CD14-positive monocyte (primary cell): Measurements from ENCODE around the gene PARL. TPM values are rescaled to one million over a fixed set of nuclear protein-coding genes. Genes with fewer than 3 reads are reported as not detected.

Experiments
- DNase-seq, 3 donors: peaks; one replicate each; pipeline ENCODE4 v3.0.0-alpha.2; 2011 to 2022
- H2AFZ ChIP-seq: 2 replicates; pipeline ENCODE4 v1.6.0; 2012; ENCODE audit warnings: mild to moderate bottlenecking, low read depth, low read length, inconsistent platforms; ENCODE audit not compliant: insufficient read depth, poor library complexity, severe bottlenecking
- H3K27ac ChIP-seq, 2 donors: 1 replicate in 1 of 2; 2 replicates in 1 of 2; pipeline ENCODE4 v1.5.1; 2012 to 2013; ENCODE audit warnings: low read length in 2 of 2, control low read depth in 1 of 2, inconsistent platforms in 1 of 2, low read depth in 1 of 2, mild to moderate bottlenecking in 1 of 2
- H3K27me3 ChIP-seq, 2 donors: one replicate each; pipeline versions ENCODE4 v1.6.0 to v1.6.1; 2011 to 2013; ENCODE audit warnings: low read length in 2 of 2; ENCODE audit not compliant: control insufficient read depth in 2 of 2, insufficient read depth in 2 of 2
- H3K36me3 ChIP-seq, 2 donors: replicated peaks in 1 of 2; 1 replicate in 1 of 2; 2 replicates in 1 of 2; pipeline versions ENCODE4 v1.5.1 to v1.6.1; 2012 to 2013; ENCODE audit warnings: low read length in 2 of 2, control low read depth in 1 of 2, inconsistent platforms in 1 of 2, mild to moderate bottlenecking in 1 of 2; ENCODE audit not compliant: insufficient read depth in 2 of 2, control insufficient read depth in 1 of 2
- H3K4me1 ChIP-seq, 2 donors: 1 replicate in 1 of 2; 2 replicates in 1 of 2; pipeline versions ENCODE4 v1.5.1 to v1.6.1; 2012 to 2013; ENCODE audit warnings: low read length in 2 of 2, control low read depth in 1 of 2, inconsistent platforms in 1 of 2, mild to moderate bottlenecking in 1 of 2, moderate library complexity in 1 of 2; ENCODE audit not compliant: insufficient read depth in 2 of 2, control insufficient read depth in 1 of 2
- H3K4me2 ChIP-seq: replicated peaks from 2 replicates; pipeline ENCODE3; 2012; ENCODE audit warnings: low read length, moderate library complexity, mild to moderate bottlenecking; ENCODE audit not compliant: poor library complexity, severe bottlenecking; ENCODE audit errors: extremely low read depth
- H3K4me3 ChIP-seq, 3 experiments: fragments of 200-600 bp in 1 of 3; sonication (generic) in 1 of 3; replicated peaks in 1 of 3; 1 replicate in 2 of 3; 2 replicates in 1 of 3; pipeline ENCODE4 v1.5.1; 2011 to 2013; ENCODE audit warnings: low read length in 3 of 3, mild to moderate bottlenecking in 3 of 3, control low read depth in 2 of 3, low read depth in 2 of 3, inconsistent platforms in 1 of 3, moderate library complexity in 1 of 3
- H3K79me2 ChIP-seq: 2 replicates; pipeline ENCODE4 v1.6.0; 2012; ENCODE audit warnings: mild to moderate bottlenecking, control low read depth, inconsistent platforms, low read length, moderate library complexity; ENCODE audit not compliant: insufficient read depth
- H3K9ac ChIP-seq: 2 replicates; pipeline ENCODE4 v1.6.0; 2017; ENCODE audit warnings: low read length, mild to moderate bottlenecking; ENCODE audit not compliant: insufficient read depth, poor library complexity, severe bottlenecking
- H3K9me3 ChIP-seq, 2 donors: replicated peaks in 1 of 2; 1 replicate in 1 of 2; 2 replicates in 1 of 2; pipeline versions ENCODE4 v1.5.1 to v1.6.1; 2012 to 2013; ENCODE audit warnings: low read length in 2 of 2, control low read depth in 1 of 2; ENCODE audit not compliant: control insufficient read depth in 1 of 2, insufficient read depth in 1 of 2
- H4K20me1 ChIP-seq: 2 replicates; pipeline ENCODE4 v1.6.0; 2012; ENCODE audit warnings: mild to moderate bottlenecking, low read length, control low read depth, moderate library complexity; ENCODE audit not compliant: insufficient read depth
- H3K27ac Mint-ChIP-seq, 7 donors: one replicate each; pipeline ENCODE4 v1.8.0; 2020; ENCODE audit warnings: mild to moderate bottlenecking in 7 of 7, mixed read lengths in 7 of 7, moderate library complexity in 6 of 7, inconsistent platforms in 2 of 7
- H3K27me3 Mint-ChIP-seq, 3 donors: one replicate each; pipeline ENCODE4 v1.8.0; 2021 to 2022; ENCODE audit warnings: low read depth in 3 of 3, mild to moderate bottlenecking in 3 of 3, mixed read lengths in 3 of 3, moderate library complexity in 3 of 3, inconsistent platforms in 1 of 3
- H3K36me3 Mint-ChIP-seq, 2 donors: one replicate each; pipeline ENCODE4 v1.8.0; 2020; ENCODE audit warnings: mixed read lengths in 2 of 2, inconsistent platforms in 1 of 2, mild to moderate bottlenecking in 1 of 2
- H3K4me1 Mint-ChIP-seq: one replicate; pipeline ENCODE4 v1.8.0; 2020; ENCODE audit warnings: mild to moderate bottlenecking, mixed read lengths
- H3K4me3 Mint-ChIP-seq, 2 donors: one replicate each; pipeline ENCODE4 v1.8.0; 2020; ENCODE audit warnings: mild to moderate bottlenecking in 2 of 2, mixed read lengths in 2 of 2, moderate library complexity in 1 of 2
- H3K9me3 Mint-ChIP-seq, 7 donors: one replicate each; pipeline ENCODE4 v1.8.0; 2020 to 2022; ENCODE audit warnings: mixed read lengths in 7 of 7, mild to moderate bottlenecking in 6 of 7, moderate library complexity in 6 of 7, inconsistent platforms in 2 of 7
- WGBS: methylation state at CpG from one replicate; pipeline ENCODE4 v1.1.5; 2013; ENCODE audit warnings: missing lambda C conversion rate; ENCODE audit not compliant: insufficient coverage; 5-methylcytosine and 5-hydroxymethylcytosine counted together
- intact Hi-C, 2 donors: fragments of 100-400 bp; cut with micrococcal nuclease; formaldehyde crosslinking; loops; one replicate each; pipeline versions ENCODE4 v1.15.0 to v1.15.1; 2023
- polyA plus RNA-seq, 3 donors: library from polyadenylated mRNA; depleted of rRNA in 1 of 3; unstranded in 2 of 3; stranded (reverse) in 1 of 3; fragments of 300-500 nt in 2 of 3; fragments of >200 nt in 1 of 3; fragmentation: Illumina TruSeq in 2 of 3; gene quantifications; 1 replicate in 2 of 3; 2 replicates in 1 of 3; pipeline ENCODE4 v1.2.3, GENCODE V29; 2012 to 2021
- TF ChIP-seq, protein P1 (sequence below): fragments of 200-600 bp; IDR thresholded peaks from one replicate; pipeline ENCODE4 v1.8.0; 2022; ENCODE audit warnings: antibody characterized with exemption, mild to moderate bottlenecking

PARL gene
- polyA plus RNA-seq, 3 donors = 65.6 to 196 (median 155) TPM

DNA sequence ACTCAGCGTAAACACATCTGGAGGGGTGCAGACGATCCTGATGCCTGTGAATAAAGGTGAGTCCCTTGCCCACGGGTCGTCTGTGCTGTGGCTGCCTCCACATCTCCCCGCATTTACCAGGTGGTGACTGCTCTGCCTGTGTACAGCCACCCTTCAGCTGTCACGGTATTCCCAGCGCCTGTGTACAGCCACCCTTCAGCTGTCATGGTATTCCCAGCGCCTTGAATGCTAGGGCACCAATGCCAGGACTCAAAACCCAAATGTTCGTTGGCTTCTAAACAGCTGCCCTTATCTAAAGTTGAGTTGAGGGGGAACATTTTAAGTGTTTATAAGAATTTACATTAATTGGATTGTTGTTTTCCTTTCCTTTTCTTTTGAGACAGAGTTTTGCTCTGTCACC lies 86.7 kb downstream of the PARL start:
- peak overlapping the region in 1 of 2 donors; percentile 31 for H3K27ac ChIP-seq
- 99% methylated on average over 8 of the region's 9 CpGs for WGBS
- no peak overlapping the region for H3K4me3 ChIP-seq
- peaks cover 68 to 95% of the 10 kb centered on the region in 2 donors for H3K36me3 Mint-ChIP-seq
- H3K27me3 ChIP-seq = no peaks in the 10 kb centered on the region
- no peak overlapping the region for H2AFZ ChIP-seq
- H3K79me2 ChIP-seq = no peaks in the 10 kb centered on the region
- no peak overlapping the region for H3K9ac ChIP-seq
- intact Hi-C loops = no loop called here
- peaks cover 4% of the 10 kb centered on the region for H4K20me1 ChIP-seq
- peak overlapping the region in 2 of 7 donors; percentile 8 to 67 for H3K27ac Mint-ChIP-seq
- H3K4me1 Mint-ChIP-seq = no peaks in the 10 kb centered on the region
- no peak for DNase-seq
- no peaks in the 10 kb centered on the region for H3K9me3 Mint-ChIP-seq
- H3K4me1 ChIP-seq = no peaks in the 10 kb centered on the region
- H3K4me2 ChIP-seq = no peak overlapping the region
- no peak overlapping the region for H3K4me3 Mint-ChIP-seq
- H3K36me3 ChIP-seq = peaks cover 75 to 82% of the 10 kb centered on the region in 2 donors
- H3K27me3 Mint-ChIP-seq = no peaks in the 10 kb centered on the region
- TF ChIP-seq, protein P1, sequence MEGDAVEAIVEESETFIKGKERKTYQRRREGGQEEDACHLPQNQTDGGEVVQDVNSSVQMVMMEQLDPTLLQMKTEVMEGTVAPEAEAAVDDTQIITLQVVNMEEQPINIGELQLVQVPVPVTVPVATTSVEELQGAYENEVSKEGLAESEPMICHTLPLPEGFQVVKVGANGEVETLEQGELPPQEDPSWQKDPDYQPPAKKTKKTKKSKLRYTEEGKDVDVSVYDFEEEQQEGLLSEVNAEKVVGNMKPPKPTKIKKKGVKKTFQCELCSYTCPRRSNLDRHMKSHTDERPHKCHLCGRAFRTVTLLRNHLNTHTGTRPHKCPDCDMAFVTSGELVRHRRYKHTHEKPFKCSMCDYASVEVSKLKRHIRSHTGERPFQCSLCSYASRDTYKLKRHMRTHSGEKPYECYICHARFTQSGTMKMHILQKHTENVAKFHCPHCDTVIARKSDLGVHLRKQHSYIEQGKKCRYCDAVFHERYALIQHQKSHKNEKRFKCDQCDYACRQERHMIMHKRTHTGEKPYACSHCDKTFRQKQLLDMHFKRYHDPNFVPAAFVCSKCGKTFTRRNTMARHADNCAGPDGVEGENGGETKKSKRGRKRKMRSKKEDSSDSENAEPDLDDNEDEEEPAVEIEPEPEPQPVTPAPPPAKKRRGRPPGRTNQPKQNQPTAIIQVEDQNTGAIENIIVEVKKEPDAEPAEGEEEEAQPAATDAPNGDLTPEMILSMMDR = no peak
- H3K9me3 ChIP-seq = no peaks in the 10 kb centered on the region

DNA sequence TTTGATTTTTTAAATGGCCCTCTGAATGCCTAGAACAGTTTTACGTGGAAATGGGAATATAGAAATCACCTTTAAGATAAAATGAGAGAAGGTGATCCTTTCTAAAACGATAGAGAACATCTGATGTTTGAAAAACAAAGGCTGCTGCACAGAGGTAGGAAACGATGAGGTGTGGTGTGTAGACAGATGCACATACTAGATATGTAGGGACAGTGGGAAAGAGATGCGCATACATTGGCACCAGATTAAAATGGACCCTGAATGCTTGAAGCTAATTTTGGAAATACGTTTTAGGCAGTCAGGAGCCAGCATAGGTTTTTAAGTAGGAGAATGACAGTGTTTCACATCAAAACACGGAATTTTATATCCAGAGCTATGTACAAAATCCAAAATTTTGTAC lies 88.3 kb downstream of the PARL start:
- H3K36me3 ChIP-seq = peaks cover 71 to 82% of the 10 kb centered on the region in 2 donors
- Mint-ChIP-seq H3K4me1 (no peaks in the 10 kb centered on the region), H3K27ac (peak overlapping the region in 1 of 7 donors; percentile 0), H3K4me3 (no peak overlapping the region), H3K36me3 (peaks cover 66 to 92% of the 10 kb centered on the region in 2 donors), H3K9me3 (no peaks in the 10 kb centered on the region), H3K27me3 (no peaks in the 10 kb centered on the region)
- H4K20me1 ChIP-seq = peaks cover 4% of the 10 kb centered on the region
- H3K4me2 ChIP-seq = no peak overlapping the region
- H3K27ac ChIP-seq = no peak overlapping the region
- 100% methylated on average over 3 of the region's 6 CpGs for WGBS
- no peak overlapping the region for H2AFZ ChIP-seq
- no peaks in the 10 kb centered on the region for H3K79me2 ChIP-seq
- no peaks in the 10 kb centered on the region for H3K4me1 ChIP-seq
- no peak overlapping the region for H3K9ac ChIP-seq
- TF ChIP-seq, protein P1 = no peak
- intact Hi-C loops = no loop called here
- H3K9me3 ChIP-seq = no peaks in the 10 kb centered on the region
- H3K4me3 ChIP-seq = no peak overlapping the region
- no peak for DNase-seq
- H3K27me3 ChIP-seq = no peaks in the 10 kb centered on the region
